ENCODE data around the gene PTCD3.

Gene PTCD3

GRCh38 chr2:86135653-86136052 is 29.6 kb downstream of the PTCD3 start:
- TF ChIP-seq, protein P1, sequence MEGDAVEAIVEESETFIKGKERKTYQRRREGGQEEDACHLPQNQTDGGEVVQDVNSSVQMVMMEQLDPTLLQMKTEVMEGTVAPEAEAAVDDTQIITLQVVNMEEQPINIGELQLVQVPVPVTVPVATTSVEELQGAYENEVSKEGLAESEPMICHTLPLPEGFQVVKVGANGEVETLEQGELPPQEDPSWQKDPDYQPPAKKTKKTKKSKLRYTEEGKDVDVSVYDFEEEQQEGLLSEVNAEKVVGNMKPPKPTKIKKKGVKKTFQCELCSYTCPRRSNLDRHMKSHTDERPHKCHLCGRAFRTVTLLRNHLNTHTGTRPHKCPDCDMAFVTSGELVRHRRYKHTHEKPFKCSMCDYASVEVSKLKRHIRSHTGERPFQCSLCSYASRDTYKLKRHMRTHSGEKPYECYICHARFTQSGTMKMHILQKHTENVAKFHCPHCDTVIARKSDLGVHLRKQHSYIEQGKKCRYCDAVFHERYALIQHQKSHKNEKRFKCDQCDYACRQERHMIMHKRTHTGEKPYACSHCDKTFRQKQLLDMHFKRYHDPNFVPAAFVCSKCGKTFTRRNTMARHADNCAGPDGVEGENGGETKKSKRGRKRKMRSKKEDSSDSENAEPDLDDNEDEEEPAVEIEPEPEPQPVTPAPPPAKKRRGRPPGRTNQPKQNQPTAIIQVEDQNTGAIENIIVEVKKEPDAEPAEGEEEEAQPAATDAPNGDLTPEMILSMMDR (conservative IDR thresholded peaks at IDR 0.05; ENCODE audit: low read depth, low read length): no peak
- no peak for DNase-seq (ENCODE audit: low read depth)
- H3K4me3 ChIP-seq (ENCODE audit: low read length): no peak overlapping the region

DNA sequence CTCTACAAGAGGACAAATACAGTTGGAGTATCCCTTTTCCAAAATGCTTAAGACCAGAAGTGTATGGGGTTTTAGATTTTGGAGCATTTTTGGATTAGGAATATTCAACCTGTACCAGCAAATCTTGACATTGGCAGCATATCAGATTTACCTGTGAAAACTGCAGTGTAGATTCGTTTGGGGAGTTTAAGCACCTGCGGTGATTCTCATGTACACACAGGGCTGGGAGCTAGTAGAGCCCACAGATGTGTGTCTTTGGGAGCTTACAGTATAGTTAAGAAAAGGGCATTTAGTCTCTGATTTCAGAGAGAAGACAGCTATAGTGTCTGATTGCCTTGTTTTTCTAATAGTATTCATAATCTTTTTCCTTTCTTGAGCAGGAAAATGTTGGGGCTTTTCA is 30.1 kb downstream of the PTCD3 start:
- H3K4me3 ChIP-seq (ENCODE audit: low read length): no peak overlapping the region
- DNase-seq (ENCODE audit: low read depth): no peak
- TF ChIP-seq, protein P1 (conservative IDR thresholded peaks at IDR 0.05; ENCODE audit: low read depth, low read length): no peak

DNA sequence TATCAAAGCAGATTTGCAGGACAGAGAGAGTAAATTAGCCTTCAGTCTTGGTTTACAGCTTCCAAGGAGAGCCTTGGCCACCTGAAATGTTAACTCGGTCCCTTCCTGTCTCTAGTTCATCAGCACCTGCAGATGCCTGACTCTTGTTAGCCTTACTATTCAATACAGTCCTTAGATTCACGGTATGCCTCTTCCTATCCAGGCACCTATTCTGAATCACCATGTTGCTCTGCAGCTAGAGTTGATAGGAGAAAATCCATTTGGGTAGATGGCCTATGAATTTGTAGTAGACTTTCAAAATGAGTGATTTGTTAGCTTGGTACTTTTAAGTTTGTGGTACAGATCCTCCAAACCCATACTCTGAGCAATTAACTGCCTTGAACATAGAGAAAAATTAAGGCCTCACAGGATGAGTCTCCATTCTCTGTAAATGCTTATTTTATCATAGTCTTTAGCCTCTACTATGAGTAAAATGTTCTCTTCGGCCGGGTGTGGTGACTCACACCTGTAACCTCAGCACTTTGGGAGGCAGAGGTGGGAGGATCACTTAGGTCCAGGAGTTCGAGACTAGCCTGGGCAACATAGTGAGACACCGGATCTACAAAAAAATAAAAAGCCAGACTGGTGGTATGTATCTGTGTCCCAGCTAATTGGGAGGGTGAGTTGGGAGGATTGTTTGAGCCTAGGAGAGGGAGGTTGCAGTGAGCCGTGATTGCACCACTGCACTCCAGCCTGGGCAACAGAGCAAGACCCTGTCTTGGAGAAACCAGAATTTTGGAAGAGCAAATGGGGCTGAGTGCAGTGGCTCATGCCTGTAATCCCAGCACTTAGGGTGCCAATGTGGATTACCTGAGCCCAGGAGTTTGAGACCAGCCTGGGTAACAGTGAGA is 32.9 kb downstream of the PTCD3 start:
- TF ChIP-seq, protein P1 (conservative IDR thresholded peaks at IDR 0.05; ENCODE audit: low read depth, low read length): no peak
- H3K4me3 ChIP-seq (ENCODE audit: low read length): no peak overlapping the region
- DNase-seq (ENCODE audit: low read depth): no peak

DNA sequence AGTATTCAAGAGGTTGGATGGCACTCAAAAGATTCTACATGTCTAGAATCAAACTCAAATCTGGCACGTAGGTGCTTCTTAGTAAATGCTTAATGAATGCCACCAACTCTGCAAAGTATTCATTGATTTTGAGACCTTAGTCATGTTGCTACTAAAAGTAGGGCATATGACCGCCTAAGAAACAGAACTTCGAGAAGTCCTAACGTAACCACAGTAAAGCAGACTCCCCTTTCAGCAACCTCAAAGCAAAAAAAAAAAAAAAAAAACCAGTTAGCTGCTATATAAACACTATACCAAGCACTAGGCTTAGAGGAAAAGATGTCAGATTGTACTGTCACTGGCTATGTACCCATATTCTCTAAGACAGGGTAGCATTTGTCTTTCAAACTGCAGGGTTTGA is 33.9 kb downstream of the PTCD3 start:
- TF ChIP-seq, protein P1 (conservative IDR thresholded peaks at IDR 0.05; ENCODE audit: low read depth, low read length): no peak
- no peak overlapping the region for H3K4me3 ChIP-seq (ENCODE audit: low read length)
- no peak for DNase-seq (ENCODE audit: low read depth)

- TF ChIP-seq, protein P1 (conservative IDR thresholded peaks at IDR 0.05; ENCODE audit: low read depth, low read length): no peak
- no peak for DNase-seq (ENCODE audit: low read depth)
- H3K4me3 ChIP-seq (ENCODE audit: low read length): no peak overlapping the region
Measured at GRCh38 chr2:86140969-86141392, 34.9 kb downstream of the PTCD3 start.

- TF ChIP-seq, protein P1 (conservative IDR thresholded peaks at IDR 0.05; ENCODE audit: low read depth, low read length): no peak
- H3K4me3 ChIP-seq (ENCODE audit: low read length): no peak overlapping the region
- DNase-seq (ENCODE audit: low read depth): no peak
Measured at GRCh38 chr2:86142436-86143257, 36.6 kb downstream of the PTCD3 start.

Data from retinal pigment epithelial cell (primary cell).